Subcutaneous abdominal adipose tissue (tissue), 5 donors: ENCODE data around the gene BNC2.

Experiments
- H3K27ac ChIP-seq: one replicate; pipeline ENCODE4 v1.7.0; 2013; ENCODE audit warnings: low read depth, mild to moderate bottlenecking, inconsistent platforms, low read length, moderate library complexity
- H3K27me3 ChIP-seq, 5 donors: one replicate each; pipeline ENCODE4 v1.7.0; 2013; ENCODE audit warnings: low read length in 5 of 5, inconsistent platforms in 1 of 5; ENCODE audit not compliant: control insufficient read depth in 5 of 5, insufficient read depth in 4 of 5
- H3K36me3 ChIP-seq, 5 donors: one replicate each; pipeline ENCODE4 v1.7.0; 2013; ENCODE audit warnings: low read length in 5 of 5; ENCODE audit not compliant: control insufficient read depth in 5 of 5, insufficient read depth in 5 of 5
- H3K4me1 ChIP-seq, 5 donors: one replicate each; pipeline ENCODE4 v1.7.0; 2013; ENCODE audit warnings: low read length in 5 of 5, mild to moderate bottlenecking in 3 of 5, moderate library complexity in 1 of 5; ENCODE audit not compliant: control insufficient read depth in 5 of 5, insufficient read depth in 5 of 5
- H3K4me3 ChIP-seq, 5 donors: one replicate each; pipeline ENCODE4 v1.7.0; 2013; ENCODE audit warnings: low read length in 5 of 5, low read depth in 1 of 5
- H3K9ac ChIP-seq, 5 donors: one replicate each; pipeline ENCODE4 v1.7.0; 2013; ENCODE audit warnings: low read length in 5 of 5, mild to moderate bottlenecking in 4 of 5, moderate library complexity in 3 of 5
- H3K9me3 ChIP-seq, 5 donors: one replicate each; pipeline ENCODE4 v1.7.0; 2013; ENCODE audit warnings: low read length in 5 of 5; ENCODE audit not compliant: control insufficient read depth in 5 of 5
- donor health status: healthy.
- donor health status: healthy.
- donor health status: healthy.
- donor health status: healthy.
- donor health status: healthy.

Gene BNC2

DNA sequence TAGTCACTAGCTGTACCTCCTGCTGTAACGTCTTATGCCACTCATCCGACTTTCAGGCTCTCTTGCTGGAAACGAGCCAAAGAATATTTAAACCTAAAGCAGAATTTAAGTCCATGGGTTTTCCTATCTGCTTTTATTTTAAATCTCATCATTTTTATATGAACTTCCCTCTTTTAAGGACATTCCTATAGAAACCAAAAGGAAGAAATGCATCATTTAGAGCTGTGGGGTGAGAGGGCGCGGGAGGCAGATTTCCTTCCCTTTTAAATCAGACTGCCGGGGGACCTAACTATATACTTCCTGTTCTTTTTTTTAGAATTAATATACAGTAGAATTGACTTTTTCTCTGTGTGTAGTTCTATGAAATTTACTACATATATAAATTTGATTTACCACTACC, 468.8 kb downstream of the BNC2 start:
- Histone ChIP-seq H3K27me3 (no peaks in the 10 kb centered on the region), H3K36me3 (no peaks in the 10 kb centered on the region), H3K4me3 (no peak overlapping the region), H3K9ac (no peak overlapping the region), H3K9me3 (no peaks in the 10 kb centered on the region), H3K27ac (no peak overlapping the region), H3K4me1 (peaks cover 0 to 8% (median 0%) of the 10 kb centered on the region in 5 donors)

- no peak overlapping the region for H3K27ac ChIP-seq
- peak overlapping the region in 2 of 5 donors; percentile 48 to 50 for H3K9ac ChIP-seq
- H3K9me3 ChIP-seq, result no peaks in the 10 kb centered on the region
- H3K4me1 ChIP-seq, result peaks cover 0 to 8% (median 0%) of the 10 kb centered on the region in 5 donors
- H3K27me3 ChIP-seq, result no peaks in the 10 kb centered on the region
- no peaks in the 10 kb centered on the region for H3K36me3 ChIP-seq
- no peak overlapping the region for H3K4me3 ChIP-seq
Observed at GRCh38 chr9:16398691-16399090, 471.8 kb downstream of the BNC2 start.

DNA sequence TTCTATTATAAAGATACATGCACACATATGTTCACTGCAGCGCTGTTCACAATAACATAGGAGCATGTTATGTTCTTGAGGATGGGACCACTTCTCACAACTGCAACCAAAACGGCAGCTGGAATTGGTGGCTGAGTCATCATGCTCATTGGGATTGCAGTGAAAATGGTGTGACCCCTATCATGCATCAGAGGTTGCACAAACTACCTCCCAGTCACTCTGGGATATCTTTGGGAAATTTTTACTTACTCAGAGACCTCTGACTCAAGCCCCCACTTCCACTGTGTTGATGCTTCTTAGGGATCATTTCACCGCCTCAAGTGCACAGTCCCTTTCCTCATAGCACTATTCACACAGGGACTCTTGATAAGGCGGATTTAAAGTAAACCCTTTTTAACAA, 474.1 kb downstream of the BNC2 start:
- Histone ChIP-seq H3K9ac (no peak overlapping the region), H3K9me3 (no peaks in the 10 kb centered on the region), H3K27ac (no peak overlapping the region), H3K36me3 (no peaks in the 10 kb centered on the region), H3K27me3 (no peaks in the 10 kb centered on the region), H3K4me3 (no peak overlapping the region), H3K4me1 (peaks cover 0 to 8% (median 0%) of the 10 kb centered on the region in 5 donors)

DNA sequence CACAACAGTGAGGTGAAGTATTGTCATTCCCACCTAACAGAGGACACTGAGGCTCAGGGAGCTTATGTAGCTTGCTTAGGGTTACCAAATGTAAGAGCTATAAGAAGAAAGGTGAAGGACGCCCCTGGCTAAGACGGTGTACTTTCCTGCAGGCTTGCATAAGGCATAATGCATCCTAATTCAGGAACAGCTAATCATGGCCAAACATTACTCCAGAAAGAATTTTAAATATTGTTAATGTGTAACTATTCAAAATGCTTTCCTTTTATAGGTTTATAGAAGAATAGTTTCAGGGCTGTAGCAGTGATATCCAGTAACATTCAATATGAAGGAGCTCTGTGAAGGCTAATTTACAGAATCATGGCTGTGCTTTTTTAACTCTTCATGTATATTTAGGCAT, 479.1 kb downstream of the BNC2 start:
- Histone ChIP-seq H3K4me1 (peaks cover 0 to 6% (median 4%) of the 10 kb centered on the region in 5 donors), H3K27ac (no peak overlapping the region), H3K9ac (no peak overlapping the region), H3K27me3 (no peaks in the 10 kb centered on the region), H3K4me3 (no peak overlapping the region), H3K36me3 (no peaks in the 10 kb centered on the region), H3K9me3 (no peaks in the 10 kb centered on the region)

DNA sequence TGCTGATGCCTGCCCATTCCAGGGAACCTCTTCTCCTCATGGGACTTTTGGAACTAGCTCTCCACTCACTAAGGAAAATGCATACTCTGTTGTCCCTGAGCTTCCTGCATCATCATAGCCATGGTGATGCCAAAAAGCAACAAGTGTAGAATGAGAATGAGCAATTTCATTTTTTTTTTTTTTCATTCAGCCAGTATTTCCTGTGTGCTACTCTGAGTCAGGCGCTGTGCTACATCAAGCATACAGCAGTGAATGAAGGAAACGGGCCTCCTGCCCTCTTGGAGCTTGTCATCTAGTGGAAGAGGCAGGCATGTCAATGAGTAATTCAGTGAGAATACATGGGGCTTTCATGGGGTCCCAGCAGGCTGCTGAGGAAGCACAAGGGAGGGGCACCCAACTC, 483.1 kb downstream of the BNC2 start:
- Histone ChIP-seq H3K9ac (no peak overlapping the region), H3K36me3 (no peaks in the 10 kb centered on the region)

DNA sequence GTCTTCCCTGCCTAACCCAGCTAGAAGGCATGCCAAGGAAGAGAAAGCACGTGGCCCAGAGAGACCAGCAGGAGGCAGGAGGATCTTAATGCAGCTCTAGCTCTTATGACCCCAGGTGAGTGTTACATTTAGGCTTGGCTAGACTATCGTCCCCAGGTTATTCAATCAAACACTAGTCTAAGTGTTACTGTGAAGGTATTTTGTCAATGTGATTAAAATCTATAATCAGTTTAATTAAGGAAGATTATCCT, 483.7 kb downstream of the BNC2 start:
- Histone ChIP-seq H3K27ac (peak overlapping the region; percentile 64), H3K9me3 (no peaks in the 10 kb centered on the region), H3K4me3 (no peak overlapping the region), H3K27me3 (no peaks in the 10 kb centered on the region), H3K36me3 (no peaks in the 10 kb centered on the region), H3K4me1 (peaks cover 0 to 14% (median 13%) of the 10 kb centered on the region in 5 donors), H3K9ac (no peak overlapping the region)

More for the DNA sequence above, 483.1 kb downstream of the BNC2 start:
- no peaks in the 10 kb centered on the region for H3K9me3 ChIP-seq
- no peaks in the 10 kb centered on the region for H3K27me3 ChIP-seq
- H3K4me3 ChIP-seq, result no peak overlapping the region
- no peak overlapping the region for H3K27ac ChIP-seq
- H3K4me1 ChIP-seq, result peaks cover 0 to 14% (median 13%) of the 10 kb centered on the region in 5 donors

DNA sequence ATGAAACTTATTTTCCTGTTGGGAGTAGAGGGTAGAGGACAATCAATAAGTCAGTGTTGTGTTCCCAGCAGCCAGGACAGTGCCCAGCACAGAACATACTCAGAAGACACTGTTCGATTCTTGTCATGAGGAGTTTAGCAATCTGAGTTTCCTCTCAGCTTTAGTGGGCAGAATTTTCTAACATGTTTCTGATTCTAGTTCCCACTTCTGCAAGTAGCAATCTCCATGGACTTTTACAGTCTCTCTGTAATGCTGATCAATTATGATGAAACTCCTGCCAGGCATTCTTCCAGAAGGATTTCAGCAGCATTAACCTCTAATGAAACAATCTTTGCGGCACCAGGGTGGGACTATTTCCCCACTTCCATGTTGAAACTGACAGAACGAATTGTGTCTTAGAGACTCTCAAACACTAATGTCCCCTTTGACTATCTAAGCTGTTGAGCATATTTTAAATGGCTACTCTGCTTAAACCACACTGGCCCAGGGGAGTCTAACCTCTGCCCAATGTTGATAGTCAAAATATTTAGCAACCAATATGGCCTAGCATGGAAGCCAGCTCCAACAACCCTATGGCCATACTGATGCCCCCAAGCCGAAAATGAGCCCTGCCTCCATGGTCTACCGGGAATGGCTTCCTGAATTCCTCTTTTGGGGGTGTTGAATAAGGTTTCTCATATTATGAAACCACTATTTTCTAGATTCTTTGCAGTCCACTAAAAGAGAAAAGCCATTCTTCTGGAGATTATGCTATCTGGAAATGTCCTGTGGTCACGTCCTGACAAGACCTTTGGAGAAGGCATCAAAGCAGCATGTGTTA, 484.3 kb downstream of the BNC2 start:
- H3K27ac ChIP-seq, result peak overlapping the region; percentile 64
- no peaks in the 10 kb centered on the region for H3K27me3 ChIP-seq
- peaks cover 0 to 14% (median 13%) of the 10 kb centered on the region in 5 donors for H3K4me1 ChIP-seq
- H3K9ac ChIP-seq, result peak overlapping the region in 2 of 5 donors; percentile 15 to 46
- H3K36me3 ChIP-seq, result no peaks in the 10 kb centered on the region
- H3K9me3 ChIP-seq, result no peaks in the 10 kb centered on the region
- H3K4me3 ChIP-seq, result peak overlapping the region in 1 of 5 donors; percentile 25

GRCh38 chr9:16385590-16385989, 484.9 kb downstream of the BNC2 start:
- Histone ChIP-seq H3K9me3 (no peaks in the 10 kb centered on the region), H3K4me3 (peak overlapping the region in 1 of 5 donors; percentile 25), H3K4me1 (peaks cover 0 to 14% (median 13%) of the 10 kb centered on the region in 5 donors), H3K36me3 (no peaks in the 10 kb centered on the region), H3K27me3 (no peaks in the 10 kb centered on the region), H3K27ac (peak overlapping the region; percentile 64), H3K9ac (peak overlapping the region in 2 of 5 donors; percentile 15 to 46)

- Histone ChIP-seq H3K4me1 (peaks cover 0 to 14% (median 13%) of the 10 kb centered on the region in 5 donors), H3K9me3 (no peaks in the 10 kb centered on the region), H3K27ac (peak overlapping the region; percentile 64), H3K36me3 (no peaks in the 10 kb centered on the region), H3K4me3 (no peak overlapping the region), H3K9ac (no peak overlapping the region), H3K27me3 (no peaks in the 10 kb centered on the region)
Observed at GRCh38 chr9:16384993-16385392, 485.5 kb downstream of the BNC2 start.

- no peak overlapping the region for H3K9ac ChIP-seq
- H3K4me3 ChIP-seq, result no peak overlapping the region
- H3K9me3 ChIP-seq, result no peaks in the 10 kb centered on the region
- no peaks in the 10 kb centered on the region for H3K4me1 ChIP-seq
- no peaks in the 10 kb centered on the region for H3K36me3 ChIP-seq
- no peak overlapping the region for H3K27ac ChIP-seq
- no peaks in the 10 kb centered on the region for H3K27me3 ChIP-seq
Observed at GRCh38 chr9:16377311-16377710, 493.2 kb downstream of the BNC2 start.
